Dedifferentiated amniotic fluid mesenchymal stem cell (primary cell): ENCODE data around the gene AP4M1.

Experiments
- DNase-seq: peaks from one replicate; pipeline ENCODE4 v3.0.0-alpha.2; 2016; ENCODE audit errors: extremely low spot score

The AP4M1 gene

GRCh38 chr7:100087055-100087750, 14.2 kb upstream of the AP4M1 start:
- peak; percentile 87 for DNase-seq

- DNase-seq: no peak
Observed at GRCh38 chr7:100088095-100088620, 13.3 kb upstream of the AP4M1 start.

- peak; percentile 40 for DNase-seq
Observed at GRCh38 chr7:100088621-100089457, 12.6 kb upstream of the AP4M1 start, which contains the start of gene COPS6. TSS of gene COPS6 (plus strand) at chr7:100088969. CDS start at chr7:100088991, 22 bp downstream.

GRCh38 chr7:100089458-100090196, 11.8 kb upstream of the AP4M1 start:
- DNase-seq: no peak

GRCh38 chr7:100090527-100091410, 10.7 kb upstream of the AP4M1 start:
- no peak for DNase-seq

GRCh38 chr7:100091411-100092181, 9.8 kb upstream of the AP4M1 start:
- no peak for DNase-seq

GRCh38 chr7:100093054-100093453, 8.4 kb upstream of the AP4M1 start:
- DNase-seq: no peak

GRCh38 chr7:100093498-100093897, 7.9 kb upstream of the AP4M1 start:
- no peak for DNase-seq

GRCh38 chr7:100093925-100094486, 7.4 kb upstream of the AP4M1 start:
- no peak for DNase-seq

GRCh38 chr7:100095289-100095688, 6.2 kb upstream of the AP4M1 start:
- no peak for DNase-seq

GRCh38 chr7:100095704-100096103, 5.7 kb upstream of the AP4M1 start:
- no peak for DNase-seq

GRCh38 chr7:100098913-100099312, 2.5 kb upstream of the AP4M1 start:
- no peak for DNase-seq

GRCh38 chr7:100099452-100099851, 2.0 kb upstream of the AP4M1 start:
- DNase-seq: no peak

GRCh38 chr7:100100420-100101015, 925 bp upstream of the AP4M1 start:
- peak; percentile 94 for DNase-seq

- DNase-seq: no peak
Observed at GRCh38 chr7:100102950-100103840, 1.8 kb downstream of the AP4M1 start.

- DNase-seq: no peak
Observed at GRCh38 chr7:100105534-100105933, 4.1 kb downstream of the AP4M1 start.

GRCh38 chr7:100106633-100107032, 5.2 kb downstream of the AP4M1 start:
- no peak for DNase-seq

GRCh38 chr7:100107125-100107737, 5.8 kb downstream of the AP4M1 start:
- no peak for DNase-seq
